RWPE1 (cell line): Measurements from ENCODE around the gene DDR2.
A peak's percentile ranks its signal among the peaks of the same experiment; 100 is the strongest.

ENCODE experiments used
- CTCF ChIA-PET: fragments of 350-600 bp; sonication (Branson Sonifier 250); formaldehyde crosslinking; extraction: SDS; loops from one replicate; lab custom pipeline; 2021; lab: Yijun Ruan, JAX
- POLR2A ChIA-PET: fragments of 400-600 bp; formaldehyde crosslinking; extraction: SDS; loops from one replicate; lab custom pipeline; 2020; ENCODE audit warnings: antibody characterized with exemption; ENCODE audit not compliant: low non-redundant PET; lab: Yijun Ruan, JAX
- DNase-seq: peaks from one replicate; pipeline ENCODE4 v3.0.0; 2012; ENCODE audit warnings: low spot score
- H3K27ac ChIP-seq: fragments of 450-650 bp; 2 replicates; pipeline ENCODE4 v1.5.1; 2017
- TF ChIP-seq, protein P1 (sequence below): fragments of 450-650 bp; conservative IDR thresholded peaks from 2 replicates; pipeline ENCODE4 v1.5.1; 2017; ENCODE audit warnings: low read depth, mild to moderate bottlenecking

The DDR2 gene

GRCh38 chr1:162672622-162673260 is 40.5 kb downstream of the DDR2 start:
- CTCF ChIA-PET, result interaction anchor here (0.7 kb wide), 1 partner anchor 168 kb away, joined by 4 read pairs; no protein-coding TSS in a partner anchor
- TF ChIP-seq, protein P1, sequence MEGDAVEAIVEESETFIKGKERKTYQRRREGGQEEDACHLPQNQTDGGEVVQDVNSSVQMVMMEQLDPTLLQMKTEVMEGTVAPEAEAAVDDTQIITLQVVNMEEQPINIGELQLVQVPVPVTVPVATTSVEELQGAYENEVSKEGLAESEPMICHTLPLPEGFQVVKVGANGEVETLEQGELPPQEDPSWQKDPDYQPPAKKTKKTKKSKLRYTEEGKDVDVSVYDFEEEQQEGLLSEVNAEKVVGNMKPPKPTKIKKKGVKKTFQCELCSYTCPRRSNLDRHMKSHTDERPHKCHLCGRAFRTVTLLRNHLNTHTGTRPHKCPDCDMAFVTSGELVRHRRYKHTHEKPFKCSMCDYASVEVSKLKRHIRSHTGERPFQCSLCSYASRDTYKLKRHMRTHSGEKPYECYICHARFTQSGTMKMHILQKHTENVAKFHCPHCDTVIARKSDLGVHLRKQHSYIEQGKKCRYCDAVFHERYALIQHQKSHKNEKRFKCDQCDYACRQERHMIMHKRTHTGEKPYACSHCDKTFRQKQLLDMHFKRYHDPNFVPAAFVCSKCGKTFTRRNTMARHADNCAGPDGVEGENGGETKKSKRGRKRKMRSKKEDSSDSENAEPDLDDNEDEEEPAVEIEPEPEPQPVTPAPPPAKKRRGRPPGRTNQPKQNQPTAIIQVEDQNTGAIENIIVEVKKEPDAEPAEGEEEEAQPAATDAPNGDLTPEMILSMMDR, result no peak
- DNase-seq, result no peak
- POLR2A ChIA-PET, result no interaction called here
- no peak overlapping the region for H3K27ac ChIP-seq

GRCh38 chr1:162674034-162674608 is 41.9 kb downstream of the DDR2 start:
- TF ChIP-seq, protein P1, result no peak
- H3K27ac ChIP-seq, result no peak overlapping the region
- DNase-seq, result no peak
- POLR2A ChIA-PET, result no interaction called here
- CTCF ChIA-PET, result no interaction called here

GRCh38 chr1:162676087-162676486 is 43.8 kb downstream of the DDR2 start:
- ChIA-PET CTCF (no interaction called here), POLR2A (no interaction called here)
- DNase-seq, result no peak
- no peak overlapping the region for H3K27ac ChIP-seq
- TF ChIP-seq, protein P1, result no peak

DNA sequence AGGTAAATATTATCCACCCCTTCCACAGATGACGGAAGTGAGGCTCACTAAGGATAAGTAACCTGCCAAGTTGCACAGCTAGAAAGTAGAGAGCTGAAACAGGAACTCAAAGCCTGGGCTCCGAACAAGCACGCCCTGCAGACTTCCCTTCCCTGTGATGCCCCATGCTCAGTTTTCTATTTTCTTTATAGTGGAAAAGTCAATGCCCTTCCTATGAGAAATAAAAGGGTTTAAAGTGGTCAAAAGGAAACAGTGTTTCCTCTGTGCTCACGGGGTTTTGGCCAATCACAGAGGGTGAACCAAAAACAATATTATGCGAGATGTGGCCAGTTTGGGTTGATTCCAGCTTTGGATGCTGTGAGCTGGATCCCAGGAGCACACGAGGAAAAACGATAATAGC is 44.5 kb downstream of the DDR2 start:
- CTCF ChIA-PET, result interaction anchor here (0.5 kb wide), 1 partner anchor 60 kb away, joined by 4 read pairs; no protein-coding TSS in a partner anchor

GRCh38 chr1:162677607-162678371 is 45.5 kb downstream of the DDR2 start:
- H3K27ac ChIP-seq, result no peak overlapping the region
- no peak for DNase-seq
- CTCF ChIA-PET, result no interaction called here
- TF ChIP-seq, protein P1, result no peak
- POLR2A ChIA-PET, result no interaction called here

More for the DNA sequence above, 44.5 kb downstream of the DDR2 start:
- POLR2A ChIA-PET, result no interaction called here
- TF ChIP-seq, protein P1, result no peak
- no peak overlapping the region for H3K27ac ChIP-seq
- no peak for DNase-seq

- TF ChIP-seq, protein P1, result no peak
- peak; percentile 48 for DNase-seq
- H3K27ac ChIP-seq, result peak overlapping the region; percentile 79
- CTCF ChIA-PET, result no interaction called here
- POLR2A ChIA-PET, result no interaction called here
Observed at GRCh38 chr1:162678439-162678838, 46.2 kb downstream of the DDR2 start.
